Smooth muscle cell (in vitro differentiated cells): Measurements from ENCODE around the gene CCDC158. TPM values are rescaled to one million over a fixed set of nuclear protein-coding genes. Genes with fewer than 3 reads are reported as not detected.

Experiments
- DNase-seq: peaks from one replicate; lab custom pipeline; 2025; ENCODE audit not compliant: unreplicated experiment; lab: John Stamatoyannopoulos, UW
- H2AFZ ChIP-seq: fragments of 200-600 bp; sonication (generic); 2 replicates; pipeline ENCODE4 v1.6.0; 2016; ENCODE audit warnings: antibody characterized with exemption, low read depth, mild to moderate bottlenecking
- H3F3A ChIP-seq: fragments of 200-600 bp; sonication (generic); 2 replicates; pipeline ENCODE4 v1.6.0; 2017; ENCODE audit warnings: antibody characterized with exemption, low read depth
- H3K27ac ChIP-seq: fragments of 200-600 bp; sonication (generic); 2 replicates; pipeline ENCODE4 v1.5.1; 2016; ENCODE audit warnings: low read depth, mild to moderate bottlenecking
- H3K27me3 ChIP-seq: fragments of 200-600 bp; sonication (generic); 2 replicates; pipeline ENCODE4 v1.6.1; 2016; ENCODE audit warnings: low read depth, mild to moderate bottlenecking
- H3K36me3 ChIP-seq: fragments of 200-600 bp; sonication (generic); 2 replicates; pipeline ENCODE4 v1.5.1; 2016; ENCODE audit warnings: low read depth
- H3K4me1 ChIP-seq: fragments of 200-600 bp; sonication (generic); 2 replicates; pipeline ENCODE4 v1.5.1; 2016; ENCODE audit warnings: low read depth
- H3K4me2 ChIP-seq: fragments of 200-600 bp; sonication (generic); 2 replicates; pipeline ENCODE4 v1.6.0; 2016; ENCODE audit warnings: mild to moderate bottlenecking
- H3K4me3 ChIP-seq: fragments of 200-600 bp; sonication (generic); 2 replicates; pipeline ENCODE4 v1.5.1; 2016; ENCODE audit warnings: mild to moderate bottlenecking
- H3K79me2 ChIP-seq: fragments of 200-600 bp; sonication (generic); 2 replicates; pipeline ENCODE4 v1.6.0; 2016; ENCODE audit warnings: low read depth, mild to moderate bottlenecking
- H3K9ac ChIP-seq: fragments of 200-600 bp; sonication (generic); 2 replicates; pipeline ENCODE4 v1.6.0; 2016; ENCODE audit warnings: low read depth
- H3K9me3 ChIP-seq: fragments of 200-600 bp; sonication (generic); replicated peaks from 2 replicates; pipeline ENCODE4 v1.5.1; 2016; ENCODE audit warnings: low read depth
- H4K20me1 ChIP-seq: fragments of 200-600 bp; sonication (generic); 2 replicates; pipeline ENCODE4 v1.6.0; 2016; ENCODE audit warnings: low read depth
- WGBS: methylation state at CpG from one replicate; pipeline ENCODE4 v1.1.7; 2016; ENCODE audit warnings: low lambda C conversion rate; 5-methylcytosine and 5-hydroxymethylcytosine counted together
- polyA plus RNA-seq: library from polyadenylated mRNA; unstranded; fragments of >200 nt; fragmentation: Nextera tagmentation; extraction: Ambion mirVana; gene quantifications from 2 replicates; pipeline ENCODE4 v1.2.1, GENCODE V29; 2016
- total RNA-seq: library from RNA; depleted of rRNA; stranded (reverse); fragments of >200 nt; gene quantifications from 2 replicates; pipeline ENCODE4 v1.2.3, GENCODE V29; 2014
- TF ChIP-seq, protein P1 (sequence below): fragments of 200-600 bp; sonication (generic); IDR thresholded peaks from 2 replicates; pipeline ENCODE4 v1.5.1; 2017; ENCODE audit warnings: borderline replicate concordance, mild to moderate bottlenecking, antibody characterized with exemption; ENCODE audit not compliant: insufficient read depth, poor library complexity, severe bottlenecking

CCDC158 gene
- total and polyA plus RNA-seq, 2 experiments from 2014 or later, result not detected

DNA sequence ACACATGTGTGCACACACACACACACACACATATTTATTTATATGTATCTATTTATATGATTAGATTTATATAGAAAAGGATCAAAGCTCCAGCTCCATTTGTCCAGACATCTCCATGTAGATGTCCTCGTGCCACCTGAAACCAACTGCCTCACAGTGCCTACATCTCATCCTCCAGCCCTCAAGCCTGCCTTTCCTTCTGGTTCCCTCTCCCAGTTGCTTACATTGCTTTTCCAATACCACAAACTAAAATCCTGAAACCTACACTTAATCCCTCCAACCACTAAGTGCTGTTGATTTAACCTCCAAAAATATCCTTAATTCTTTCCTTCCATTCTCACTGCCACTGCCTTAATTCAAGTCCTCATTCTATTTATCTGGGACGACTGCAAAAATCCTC lies 63.0 kb downstream of the CCDC158 start:
- no peak for DNase-seq
- H4K20me1 ChIP-seq, result no peaks in the 10 kb centered on the region
- no peaks in the 10 kb centered on the region for H3K36me3 ChIP-seq
- H3K4me3 ChIP-seq, result no peak overlapping the region
- no peaks in the 10 kb centered on the region for H3K9me3 ChIP-seq
- H3F3A ChIP-seq, result no peaks in the 10 kb centered on the region
- no peaks in the 10 kb centered on the region for H3K27me3 ChIP-seq
- H3K9ac ChIP-seq, result no peak overlapping the region
- H3K4me1 ChIP-seq, result no peaks in the 10 kb centered on the region
- no peaks in the 10 kb centered on the region for H3K79me2 ChIP-seq
- WGBS, result 57% methylated on average over 2 of the region's 2 CpGs
- no peak overlapping the region for H3K4me2 ChIP-seq
- H3K27ac ChIP-seq, result no peak overlapping the region
- TF ChIP-seq, protein P1, sequence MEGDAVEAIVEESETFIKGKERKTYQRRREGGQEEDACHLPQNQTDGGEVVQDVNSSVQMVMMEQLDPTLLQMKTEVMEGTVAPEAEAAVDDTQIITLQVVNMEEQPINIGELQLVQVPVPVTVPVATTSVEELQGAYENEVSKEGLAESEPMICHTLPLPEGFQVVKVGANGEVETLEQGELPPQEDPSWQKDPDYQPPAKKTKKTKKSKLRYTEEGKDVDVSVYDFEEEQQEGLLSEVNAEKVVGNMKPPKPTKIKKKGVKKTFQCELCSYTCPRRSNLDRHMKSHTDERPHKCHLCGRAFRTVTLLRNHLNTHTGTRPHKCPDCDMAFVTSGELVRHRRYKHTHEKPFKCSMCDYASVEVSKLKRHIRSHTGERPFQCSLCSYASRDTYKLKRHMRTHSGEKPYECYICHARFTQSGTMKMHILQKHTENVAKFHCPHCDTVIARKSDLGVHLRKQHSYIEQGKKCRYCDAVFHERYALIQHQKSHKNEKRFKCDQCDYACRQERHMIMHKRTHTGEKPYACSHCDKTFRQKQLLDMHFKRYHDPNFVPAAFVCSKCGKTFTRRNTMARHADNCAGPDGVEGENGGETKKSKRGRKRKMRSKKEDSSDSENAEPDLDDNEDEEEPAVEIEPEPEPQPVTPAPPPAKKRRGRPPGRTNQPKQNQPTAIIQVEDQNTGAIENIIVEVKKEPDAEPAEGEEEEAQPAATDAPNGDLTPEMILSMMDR, result no peak
- H2AFZ ChIP-seq, result no peak overlapping the region

DNA sequence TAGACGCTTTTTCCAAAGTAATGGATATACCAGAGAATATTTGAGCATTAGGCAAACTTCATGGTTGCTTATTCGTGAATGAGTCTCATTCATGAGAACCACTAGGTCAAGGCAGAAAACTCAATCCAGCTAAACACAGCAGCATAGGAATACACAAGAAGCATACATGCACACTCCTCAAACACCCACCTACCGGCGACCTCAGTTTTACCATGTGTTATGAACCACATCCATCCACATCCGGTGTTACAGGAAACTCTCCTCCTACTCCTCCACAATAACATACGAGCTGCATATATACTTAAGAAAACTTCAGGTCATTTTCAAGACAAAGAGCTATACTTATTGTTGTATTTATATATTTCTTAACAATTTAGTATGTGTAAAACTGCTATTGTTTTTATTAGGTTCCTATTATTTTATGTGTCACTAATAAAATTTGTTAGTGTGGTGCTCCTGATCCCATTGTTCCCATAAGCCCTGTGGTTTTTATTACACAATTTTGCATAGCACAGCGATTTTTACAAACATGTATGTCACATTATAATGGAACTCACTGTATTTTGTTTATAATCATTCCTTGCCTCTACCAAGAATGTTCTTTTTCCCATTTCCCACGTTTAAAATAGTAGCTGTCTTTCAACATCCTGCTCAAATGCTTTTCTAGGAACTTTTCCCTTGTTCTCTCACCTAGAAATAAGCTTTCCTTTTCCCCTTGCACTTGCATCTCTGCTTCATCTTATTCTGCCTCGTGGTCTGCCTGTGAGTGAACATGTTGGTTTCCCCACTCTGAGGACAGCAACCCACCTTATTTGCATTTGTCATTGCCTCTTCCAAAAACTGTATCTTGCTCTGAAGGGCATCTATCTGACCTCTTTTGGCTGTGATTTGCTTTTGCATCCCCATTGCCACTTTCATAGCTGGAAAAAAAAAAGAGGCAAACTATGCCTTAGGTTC lies 66.1 kb downstream of the CCDC158 start:
- Histone ChIP-seq H3K79me2 (no peaks in the 10 kb centered on the region), H3K9ac (no peak overlapping the region), H2AFZ (no peak overlapping the region), H3K27me3 (no peaks in the 10 kb centered on the region), H3K9me3 (no peaks in the 10 kb centered on the region), H3K4me3 (no peak overlapping the region), H3F3A (no peaks in the 10 kb centered on the region), H4K20me1 (no peaks in the 10 kb centered on the region), H3K4me2 (no peak overlapping the region), H3K36me3 (no peaks in the 10 kb centered on the region), H3K4me1 (no peaks in the 10 kb centered on the region), H3K27ac (no peak overlapping the region)
- 81% methylated on average over 9 of the region's 9 CpGs for WGBS
- DNase-seq, result no peak
- TF ChIP-seq, protein P1, result no peak

DNA sequence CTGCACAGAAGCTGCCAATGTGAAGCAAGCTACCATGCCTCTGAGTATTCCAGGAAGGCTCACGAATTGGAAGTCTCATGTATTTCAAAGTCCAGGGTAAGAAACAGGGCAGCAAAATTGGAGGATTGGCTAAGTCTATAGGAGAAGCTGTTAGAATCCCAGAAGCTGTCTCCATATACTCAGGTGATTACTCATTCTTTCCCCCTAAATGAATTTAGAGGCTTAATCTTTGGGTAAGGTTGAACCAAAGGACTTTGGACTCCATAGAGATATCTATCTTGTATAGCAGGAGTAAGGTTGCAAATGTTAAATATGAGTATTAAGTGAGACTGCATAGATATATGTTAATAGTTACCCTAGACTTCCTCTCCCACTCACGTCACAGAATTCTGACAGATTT lies 78.1 kb downstream of the CCDC158 start:
- H3K79me2 ChIP-seq, result no peaks in the 10 kb centered on the region
- no peak overlapping the region for H3K27ac ChIP-seq
- no peak overlapping the region for H3K4me3 ChIP-seq
- 82% methylated on average over 2 of the region's 2 CpGs for WGBS
- DNase-seq, result no peak
- H3K4me2 ChIP-seq, result no peak overlapping the region
- H3K27me3 ChIP-seq, result no peaks in the 10 kb centered on the region
- H4K20me1 ChIP-seq, result no peaks in the 10 kb centered on the region
- no peaks in the 10 kb centered on the region for H3F3A ChIP-seq
- no peaks in the 10 kb centered on the region for H3K9me3 ChIP-seq
- TF ChIP-seq, protein P1, result no peak
- peaks cover 4% of the 10 kb centered on the region for H3K4me1 ChIP-seq
- H2AFZ ChIP-seq, result no peak overlapping the region
- H3K36me3 ChIP-seq, result no peaks in the 10 kb centered on the region
- no peak overlapping the region for H3K9ac ChIP-seq
